Loucy (cell line): ENCODE measurements around the gene TMEM121.

Experiments
- H2AFZ ChIP-seq: fragments of 200-600 bp; sonication (generic); 2 replicates; pipeline ENCODE4 v1.6.0; 2016; ENCODE audit warnings: antibody characterized with exemption, mild to moderate bottlenecking, low read length, moderate library complexity
- H3F3A ChIP-seq: fragments of 200-600 bp; 2 replicates; pipeline ENCODE4 v1.6.0; 2016; ENCODE audit warnings: antibody characterized with exemption, low read depth, mild to moderate bottlenecking
- H3K27me3 ChIP-seq: fragments of 200-600 bp; sonication (generic); 2 replicates; pipeline ENCODE4 v1.6.1; 2014; ENCODE audit warnings: low read length, mild to moderate bottlenecking; ENCODE audit not compliant: insufficient read depth, poor library complexity, severe bottlenecking
- H3K36me3 ChIP-seq: fragments of 200-600 bp; sonication (generic); 2 replicates; pipeline ENCODE4 v1.6.1; 2016; ENCODE audit warnings: low read length; ENCODE audit not compliant: insufficient read depth
- H3K4me1 ChIP-seq: fragments of 200-600 bp; sonication (generic); 2 replicates; pipeline ENCODE4 v1.5.1; 2014; ENCODE audit warnings: low read length, mild to moderate bottlenecking; ENCODE audit not compliant: insufficient read depth, poor library complexity, severe bottlenecking
- H3K4me2 ChIP-seq: fragments of 200-600 bp; sonication (generic); 2 replicates; pipeline ENCODE4 v1.6.0; 2014; ENCODE audit warnings: antibody characterized with exemption, low read length, low read depth, mild to moderate bottlenecking; ENCODE audit not compliant: poor library complexity, severe bottlenecking
- H3K4me3 ChIP-seq: fragments of 200-600 bp; sonication (generic); 2 replicates; pipeline ENCODE4 v1.5.1; 2014; ENCODE audit warnings: low read length, mild to moderate bottlenecking, mixed read lengths; ENCODE audit not compliant: poor library complexity, severe bottlenecking
- H3K79me2 ChIP-seq: fragments of 200-600 bp; sonication (generic); 2 replicates; pipeline ENCODE4 v1.6.1; 2014; ENCODE audit warnings: low read length; ENCODE audit not compliant: insufficient read depth
- H3K9ac ChIP-seq: fragments of 200-600 bp; sonication (generic); 2 replicates; pipeline ENCODE4 v1.6.0; 2014; ENCODE audit warnings: mild to moderate bottlenecking, low read depth, low read length, moderate library complexity; ENCODE audit not compliant: poor library complexity, severe bottlenecking
- H3K9me2 ChIP-seq: fragments of 200-600 bp; sonication (generic); replicated peaks from 2 replicates; pipeline ENCODE4 v1.6.1; 2016; ENCODE audit warnings: low read depth, low read length, mixed read lengths
- H3K9me3 ChIP-seq: fragments of 200-600 bp; sonication (generic); 2 replicates; pipeline ENCODE4 v1.6.1; 2014; ENCODE audit warnings: mild to moderate bottlenecking, antibody characterized with exemption, low read length, low read depth; ENCODE audit not compliant: insufficient read depth
- H4K20me1 ChIP-seq: fragments of 200-600 bp; sonication (generic); 2 replicates; pipeline ENCODE4 v1.6.0; 2014; ENCODE audit warnings: antibody characterized with exemption, low read length, mild to moderate bottlenecking; ENCODE audit not compliant: insufficient read depth, poor library complexity, severe bottlenecking
- CTCF ChIP-seq: fragments of 200-600 bp; sonication (generic); conservative IDR thresholded peaks from 2 replicates; pipeline ENCODE4 v1.5.1; 2014; ENCODE audit warnings: mild to moderate bottlenecking, antibody characterized with exemption, low read length
- EZH2phosphoT487 ChIP-seq: fragments of 200-600 bp; IDR thresholded peaks from 2 replicates; pipeline ENCODE4 v1.6.1; 2018; ENCODE audit warnings: antibody characterized with exemption, mild to moderate bottlenecking, moderate library complexity, borderline replicate concordance

TMEM121 gene

GRCh38 chr14:105528586-105529318, 2.4 kb downstream of the TMEM121 start:
- Histone ChIP-seq H3K4me2 (peak overlapping the region; percentile 79), H3K36me3 (no peaks in the 10 kb centered on the region), H3K4me3 (peak overlapping the region; percentile 80), H3K9ac (peak overlapping the region; percentile 95), H3K9me3 (no peaks in the 10 kb centered on the region), H3K4me1 (peaks cover 12% of the 10 kb centered on the region), H3F3A (no peaks in the 10 kb centered on the region), H3K27me3 (no peaks in the 10 kb centered on the region), H4K20me1 (no peaks in the 10 kb centered on the region), H3K9me2 (no peaks in the 10 kb centered on the region), H3K79me2 (no peaks in the 10 kb centered on the region), H2AFZ (no peak overlapping the region)
- TF ChIP-seq EZH2phosphoT487, result no peak
- no peak for TF ChIP-seq CTCF

GRCh38 chr14:105529319-105529568, 2.9 kb downstream of the TMEM121 start:
- Histone ChIP-seq H3K4me2 (no peak overlapping the region), H3K9me2 (no peaks in the 10 kb centered on the region), H3K9me3 (no peaks in the 10 kb centered on the region), H3K4me1 (peaks cover 12% of the 10 kb centered on the region), H3K27me3 (no peaks in the 10 kb centered on the region), H3K9ac (no peak overlapping the region), H3K36me3 (no peaks in the 10 kb centered on the region), H4K20me1 (no peaks in the 10 kb centered on the region), H3K79me2 (no peaks in the 10 kb centered on the region), H3K4me3 (no peak overlapping the region), H2AFZ (no peak overlapping the region), H3F3A (no peaks in the 10 kb centered on the region)
- TF ChIP-seq CTCF, result no peak
- TF ChIP-seq EZH2phosphoT487, result no peak

GRCh38 chr14:105529569-105530284, 3.3 kb downstream of the TMEM121 start:
- Histone ChIP-seq H4K20me1 (no peaks in the 10 kb centered on the region), H3K79me2 (no peaks in the 10 kb centered on the region), H3F3A (no peaks in the 10 kb centered on the region), H3K4me1 (peaks cover 12% of the 10 kb centered on the region), H3K4me3 (no peak overlapping the region), H3K9me2 (no peaks in the 10 kb centered on the region), H3K36me3 (no peaks in the 10 kb centered on the region), H3K9ac (no peak overlapping the region), H3K27me3 (no peaks in the 10 kb centered on the region), H3K4me2 (no peak overlapping the region), H2AFZ (no peak overlapping the region), H3K9me3 (no peaks in the 10 kb centered on the region)
- no peak for TF ChIP-seq CTCF
